Fibroblast of villous mesenchyme (primary cell): ENCODE measurements around the gene EIF2A. TPM values are rescaled to one million over a fixed set of nuclear protein-coding genes. Genes with fewer than 3 reads are reported as not detected.

ENCODE experiments used
- DNase-seq: peaks from one replicate; pipeline ENCODE4 v3.0.0-alpha.2; 2010; ENCODE audit warnings: low read depth
- H3K4me3 ChIP-seq: 2 replicates; pipeline ENCODE4 v1.5.1; 2011; ENCODE audit warnings: low read depth, mild to moderate bottlenecking, low read length
- CTCF ChIP-seq: IDR thresholded peaks from 2 replicates; pipeline ENCODE4 v1.5.1; 2012; ENCODE audit warnings: low read depth, mild to moderate bottlenecking, low read length; ENCODE audit not compliant: insufficient read depth
- total RNA-seq: library from RNA; depleted of rRNA; stranded (reverse); fragments of >200 nt; gene quantifications from 2 replicates; pipeline ENCODE4 v1.2.3, GENCODE V29; 2012

EIF2A gene
- total RNA-seq, 1 donor = 156 TPM

- DNase-seq = no peak
- no peak for TF ChIP-seq CTCF
- no peak overlapping the region for H3K4me3 ChIP-seq
Measured at GRCh38 chr3:150635076-150635475, 88.5 kb downstream of the EIF2A start.

GRCh38 chr3:150635526-150635925 is 88.9 kb downstream of the EIF2A start:
- H3K4me3 ChIP-seq = no peak overlapping the region
- DNase-seq = no peak
- no peak for TF ChIP-seq CTCF

Other genes starting within 250 kb of the EIF2A start
- 14.2 and 16.4 TPM in 2 replicates for gene TSC22D2, start 138.5 kb upstream of the EIF2A start, total RNA-seq
- gene SERP1, start 291 bp upstream of the EIF2A start, total RNA-seq = 151 and 176 TPM in 2 replicates
- gene SELENOT, start 56.5 kb downstream of the EIF2A start, total RNA-seq = 112 and 186 TPM in 2 replicates
- gene ERICH6, start 157.1 kb downstream of the EIF2A start, total RNA-seq = 0.32 and 0.43 TPM in 2 replicates
- 30.2 and 63.8 TPM in 2 replicates for gene SIAH2, start 216.4 kb downstream of the EIF2A start, total RNA-seq